ENCODE data around the gene TSR1.

- TF ChIP-seq POLR2A (IDR thresholded peaks at IDR 0.05) (no peak), CTCF (IDR thresholded peaks at IDR 0.05) (no peak)
Observed at GRCh38 chr17:2369039-2369438, 32.8 kb upstream of the TSR1 start.

All from esophagus squamous epithelium (tissue), 4 donors.